ENCODE measurements around the gene TTLL11.

Gene TTLL11

GRCh38 chr9:121810489-121810888, 282.6 kb downstream of the TTLL11 start:
- Histone ChIP-seq H3K36me3 (no peaks in the 10 kb centered on the region), H3K4me3 (ENCODE audit: low read depth, low read length) (no peak overlapping the region), H3K27me3 (ENCODE audit: insufficient read depth, low read depth, severe bottlenecking) (no peaks in the 10 kb centered on the region), H3K9me3 (ENCODE audit: severe bottlenecking) (no peaks in the 10 kb centered on the region), H3K27ac (no peak overlapping the region)
- DNase-seq: no peak
- no peak for TF ChIP-seq CTCF (IDR thresholded peaks at IDR 0.05; ENCODE audit: low read depth, low read length)

- Histone ChIP-seq H3K4me3 (ENCODE audit: low read depth, low read length) (no peak overlapping the region), H3K9me3 (ENCODE audit: severe bottlenecking) (no peaks in the 10 kb centered on the region), H3K27me3 (ENCODE audit: insufficient read depth, low read depth, severe bottlenecking) (no peaks in the 10 kb centered on the region), H3K36me3 (no peaks in the 10 kb centered on the region), H3K27ac (no peak overlapping the region)
- DNase-seq: no peak
- TF ChIP-seq CTCF (IDR thresholded peaks at IDR 0.05; ENCODE audit: low read depth, low read length): no peak
These were observed 283.6 kb downstream of the TTLL11 start for GRCh38 chr9:121809356-121810050.

- no peaks in the 10 kb centered on the region for H3K9me3 ChIP-seq (ENCODE audit: severe bottlenecking)
- TF ChIP-seq CTCF (IDR thresholded peaks at IDR 0.05; ENCODE audit: low read depth, low read length): no peak
- H3K4me3 ChIP-seq (ENCODE audit: low read depth, low read length): no peak overlapping the region
- no peak overlapping the region for H3K27ac ChIP-seq
- no peaks in the 10 kb centered on the region for H3K27me3 ChIP-seq (ENCODE audit: insufficient read depth, low read depth, severe bottlenecking)
- no peak for DNase-seq
- H3K36me3 ChIP-seq: no peaks in the 10 kb centered on the region
These were observed 284.3 kb downstream of the TTLL11 start for GRCh38 chr9:121808781-121809180.

- H3K9me3 ChIP-seq (ENCODE audit: severe bottlenecking): no peaks in the 10 kb centered on the region
- TF ChIP-seq CTCF (IDR thresholded peaks at IDR 0.05; ENCODE audit: low read depth, low read length): no peak
- DNase-seq: no peak
- no peaks in the 10 kb centered on the region for H3K27me3 ChIP-seq (ENCODE audit: insufficient read depth, low read depth, severe bottlenecking)
- no peak overlapping the region for H3K4me3 ChIP-seq (ENCODE audit: low read depth, low read length)
- no peaks in the 10 kb centered on the region for H3K36me3 ChIP-seq
- H3K27ac ChIP-seq: no peak overlapping the region
These were observed 285.3 kb downstream of the TTLL11 start for GRCh38 chr9:121807823-121808278.

- Histone ChIP-seq H3K9me3 (ENCODE audit: severe bottlenecking) (no peaks in the 10 kb centered on the region), H3K27me3 (ENCODE audit: insufficient read depth, low read depth, severe bottlenecking) (no peaks in the 10 kb centered on the region), H3K27ac (no peak overlapping the region), H3K4me3 (ENCODE audit: low read depth, low read length) (no peak overlapping the region), H3K36me3 (no peaks in the 10 kb centered on the region)
- DNase-seq: no peak
- TF ChIP-seq CTCF (IDR thresholded peaks at IDR 0.05; ENCODE audit: low read depth, low read length): no peak
These were observed 285.9 kb downstream of the TTLL11 start for GRCh38 chr9:121807069-121807822.

Data from WERI-Rb-1 (cell line).